Measurements from ENCODE around the gene CDCA8. TPM values are rescaled to one million over a fixed set of nuclear protein-coding genes. Genes with fewer than 3 reads are reported as not detected.

The CDCA8 gene
- total RNA-seq, 1 experiment from 2014 or later = 64.7 TPM

DNA sequence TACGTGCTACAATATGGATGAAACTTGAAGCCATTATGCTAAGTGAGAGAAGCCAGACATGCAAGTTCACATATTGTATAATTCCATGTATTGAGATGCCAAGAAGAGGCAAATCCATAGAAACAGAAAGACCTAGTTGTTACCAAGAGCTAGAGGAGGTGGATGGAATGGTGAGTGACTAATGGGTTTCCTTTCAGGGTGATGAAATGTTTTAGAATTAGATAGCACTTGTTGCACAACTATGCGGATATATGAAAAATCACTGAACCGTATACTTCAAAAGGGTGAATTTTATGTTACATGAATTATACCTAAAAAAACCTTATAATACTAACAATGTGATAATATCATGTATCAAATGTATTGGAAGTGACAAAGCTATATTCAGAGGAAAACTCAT is 54.5 kb downstream of the CDCA8 start:
- POLR2A ChIA-PET (ENCODE audit: low non-redundant PET) = no interaction called here
- BruUV-seq (replicated peaks) = no TSS peak
- no peak for DNase-seq (ENCODE audit: low spot score)
- Histone ChIP-seq H3K36me3 (ENCODE audit: insufficient read depth, low read length, poor library complexity, severe bottlenecking) (no peaks in the 10 kb centered on the region), H3K27ac (ENCODE audit: low read depth, low read length, poor library complexity, severe bottlenecking) (no peak overlapping the region), H3K4me3 (ENCODE audit: low read depth, low read length, poor library complexity, severe bottlenecking) (no peak overlapping the region), H3K9me3 (ENCODE audit: low read depth, low read length, poor library complexity, severe bottlenecking) (no peaks in the 10 kb centered on the region), H3K4me1 (ENCODE audit: insufficient read depth, low read length, poor library complexity, severe bottlenecking) (no peaks in the 10 kb centered on the region), H3K27me3 (replicated peaks; ENCODE audit: insufficient read depth, low read depth, low read length, poor library complexity) (peaks cover 53% of the 10 kb centered on the region)
- intact Hi-C loops (cut with micrococcal nuclease; ENCODE audit: unreplicated experiment) = loop anchor here (10.0 kb wide), 1 partner anchor 48 kb away; the partner anchor contains the start of gene MANEAL
- CTCF ChIA-PET = interaction anchor here (0.7 kb wide), 1 partner anchor 19 kb away, joined by 6 read pairs; no protein-coding TSS in a partner anchor
- no peak for TF ChIP-seq EZH2 (IDR thresholded peaks at IDR 0.05; ENCODE audit: borderline replicate concordance, low read depth, low read length, poor library complexity, severe bottlenecking)
- TF ChIP-seq, protein P1, sequence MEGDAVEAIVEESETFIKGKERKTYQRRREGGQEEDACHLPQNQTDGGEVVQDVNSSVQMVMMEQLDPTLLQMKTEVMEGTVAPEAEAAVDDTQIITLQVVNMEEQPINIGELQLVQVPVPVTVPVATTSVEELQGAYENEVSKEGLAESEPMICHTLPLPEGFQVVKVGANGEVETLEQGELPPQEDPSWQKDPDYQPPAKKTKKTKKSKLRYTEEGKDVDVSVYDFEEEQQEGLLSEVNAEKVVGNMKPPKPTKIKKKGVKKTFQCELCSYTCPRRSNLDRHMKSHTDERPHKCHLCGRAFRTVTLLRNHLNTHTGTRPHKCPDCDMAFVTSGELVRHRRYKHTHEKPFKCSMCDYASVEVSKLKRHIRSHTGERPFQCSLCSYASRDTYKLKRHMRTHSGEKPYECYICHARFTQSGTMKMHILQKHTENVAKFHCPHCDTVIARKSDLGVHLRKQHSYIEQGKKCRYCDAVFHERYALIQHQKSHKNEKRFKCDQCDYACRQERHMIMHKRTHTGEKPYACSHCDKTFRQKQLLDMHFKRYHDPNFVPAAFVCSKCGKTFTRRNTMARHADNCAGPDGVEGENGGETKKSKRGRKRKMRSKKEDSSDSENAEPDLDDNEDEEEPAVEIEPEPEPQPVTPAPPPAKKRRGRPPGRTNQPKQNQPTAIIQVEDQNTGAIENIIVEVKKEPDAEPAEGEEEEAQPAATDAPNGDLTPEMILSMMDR (conservative IDR thresholded peaks at IDR 0.05; ENCODE audit: low read depth, low read length) = no peak

DNA sequence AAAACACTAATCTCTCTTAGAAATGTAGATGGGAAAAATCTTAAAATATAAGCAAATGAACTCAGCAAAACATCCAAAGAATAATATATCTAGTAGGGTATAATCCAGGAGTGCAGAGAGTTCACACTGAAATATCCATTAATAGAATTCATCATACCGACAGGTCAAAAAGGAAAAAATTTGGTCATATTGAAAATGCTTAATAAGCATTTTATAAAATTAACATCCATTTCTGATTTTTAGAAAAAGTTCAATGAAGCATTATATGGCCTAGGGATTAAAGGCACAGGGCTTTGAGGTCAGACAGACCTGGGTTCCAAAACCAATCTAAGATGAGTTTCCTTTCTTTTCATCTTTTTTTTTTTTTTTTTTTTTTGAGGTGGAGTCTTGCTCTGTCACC is 56.2 kb downstream of the CDCA8 start:
- Histone ChIP-seq H3K27ac (ENCODE audit: low read depth, low read length, poor library complexity, severe bottlenecking) (no peak overlapping the region), H3K27me3 (replicated peaks; ENCODE audit: insufficient read depth, low read depth, low read length, poor library complexity) (peaks cover 53% of the 10 kb centered on the region), H3K4me3 (ENCODE audit: low read depth, low read length, poor library complexity, severe bottlenecking) (no peak overlapping the region), H3K9me3 (ENCODE audit: low read depth, low read length, poor library complexity, severe bottlenecking) (no peaks in the 10 kb centered on the region), H3K36me3 (ENCODE audit: insufficient read depth, low read length, poor library complexity, severe bottlenecking) (no peaks in the 10 kb centered on the region), H3K4me1 (ENCODE audit: insufficient read depth, low read length, poor library complexity, severe bottlenecking) (no peaks in the 10 kb centered on the region)
- BruUV-seq (replicated peaks) = no TSS peak
- CTCF ChIA-PET = no interaction called here
- no peak for DNase-seq (ENCODE audit: low spot score)
- intact Hi-C loops (cut with micrococcal nuclease; ENCODE audit: unreplicated experiment) = loop anchor here (10.0 kb wide), 1 partner anchor 46 kb away; the partner anchor contains the start of gene MANEAL
- POLR2A ChIA-PET (ENCODE audit: low non-redundant PET) = no interaction called here
- TF ChIP-seq EZH2 (IDR thresholded peaks at IDR 0.05; ENCODE audit: borderline replicate concordance, low read depth, low read length, poor library complexity, severe bottlenecking) = no peak
- TF ChIP-seq, protein P1 (conservative IDR thresholded peaks at IDR 0.05; ENCODE audit: low read depth, low read length) = no peak

DNA sequence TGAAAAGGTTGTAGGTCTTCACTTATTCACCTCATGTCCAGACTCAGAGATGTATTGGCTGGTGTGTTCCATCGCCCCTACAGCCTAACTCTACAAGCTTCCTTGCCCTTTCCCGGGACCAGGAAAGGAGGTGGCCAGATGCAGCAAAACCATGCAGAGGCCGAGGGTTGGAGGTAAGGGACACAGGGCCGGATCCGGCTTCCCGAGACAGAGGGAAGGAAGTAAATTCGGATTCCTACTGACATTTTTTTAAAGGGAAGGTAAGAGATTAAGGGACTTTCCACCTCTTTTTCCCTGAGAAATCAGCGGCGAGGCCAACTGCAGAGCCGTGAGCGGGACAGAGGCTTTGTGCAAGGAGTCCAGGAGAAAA is 59.9 kb downstream of the CDCA8 start:
- no peak for DNase-seq (ENCODE audit: low spot score)
- intact Hi-C loops (cut with micrococcal nuclease; ENCODE audit: unreplicated experiment) = no loop called here
- no peaks in the 10 kb centered on the region for H3K36me3 ChIP-seq (ENCODE audit: insufficient read depth, low read length, poor library complexity, severe bottlenecking)
- CTCF ChIA-PET = no interaction called here
- no peak overlapping the region for H3K4me3 ChIP-seq (ENCODE audit: low read depth, low read length, poor library complexity, severe bottlenecking)
- TF ChIP-seq, protein P1 (conservative IDR thresholded peaks at IDR 0.05; ENCODE audit: low read depth, low read length) = no peak
- no peak for TF ChIP-seq EZH2 (IDR thresholded peaks at IDR 0.05; ENCODE audit: borderline replicate concordance, low read depth, low read length, poor library complexity, severe bottlenecking)
- H3K4me1 ChIP-seq (ENCODE audit: insufficient read depth, low read length, poor library complexity, severe bottlenecking) = no peaks in the 10 kb centered on the region
- BruUV-seq (replicated peaks) = no TSS peak
- H3K27ac ChIP-seq (ENCODE audit: low read depth, low read length, poor library complexity, severe bottlenecking) = no peak overlapping the region
- POLR2A ChIA-PET (ENCODE audit: low non-redundant PET) = no interaction called here
- peaks cover 71% of the 10 kb centered on the region for H3K27me3 ChIP-seq (replicated peaks; ENCODE audit: insufficient read depth, low read depth, low read length, poor library complexity)
- H3K9me3 ChIP-seq (ENCODE audit: low read depth, low read length, poor library complexity, severe bottlenecking) = no peaks in the 10 kb centered on the region

Measured in A673 (cell line).